Vagina (tissue), 2 donors: Measurements from ENCODE around the gene NDUFB10. TPM values are rescaled to one million over a fixed set of nuclear protein-coding genes. Genes with fewer than 3 reads are reported as not detected.

Experiments
- DNase-seq, 2 donors: peaks; one replicate each; pipeline ENCODE4 v3.0.0-alpha.2; 2017; ENCODE audit errors: extremely low spot score in 2 of 2
- H3K27ac ChIP-seq: fragments of 200-600 bp; sonication (generic); one replicate; pipeline ENCODE4 v1.5.1; 2019
- H3K27me3 ChIP-seq: fragments of 200-600 bp; sonication (generic); one replicate; pipeline ENCODE4 v1.5.1; 2019
- H3K36me3 ChIP-seq, 2 donors: fragments of 200-600 bp; sonication (generic); one replicate each; pipeline ENCODE4 v1.5.1; 2017 to 2019
- H3K4me1 ChIP-seq: fragments of 200-600 bp; sonication (generic); one replicate; pipeline ENCODE4 v1.5.1; 2019
- H3K4me3 ChIP-seq, 2 donors: fragments of 200-600 bp; sonication (generic); 1 replicate in 1 of 2; 2 replicates in 1 of 2; pipeline ENCODE4 v1.5.1; 2016 to 2019
- H3K9me3 ChIP-seq: fragments of 200-600 bp; sonication (generic); one replicate; pipeline ENCODE4 v1.5.1; 2019
- CTCF ChIP-seq, 3 experiments: fragments of 450-650 bp in 2 of 3; fragments of 200-600 bp in 1 of 3; sonication (generic) in 1 of 3; IDR thresholded peaks; one replicate each; pipeline ENCODE4 v1.5.1; 2017 to 2019; ENCODE audit warnings: antibody characterized with exemption in 3 of 3, mild to moderate bottlenecking in 2 of 3, moderate library complexity in 2 of 3
- POLR2A ChIP-seq, 2 donors: fragments of 450-650 bp; IDR thresholded peaks; one replicate each; pipeline ENCODE4 v1.6.1; 2017; ENCODE audit warnings: antibody characterized with exemption in 2 of 2, mild to moderate bottlenecking in 2 of 2, moderate library complexity in 2 of 2
- POLR2AphosphoS5 ChIP-seq, 2 donors: sonication (generic); formaldehyde crosslinking; IDR thresholded peaks; one replicate each; pipeline ENCODE4 v1.9.0; 2017; ENCODE audit warnings: antibody characterized with exemption in 2 of 2, mild to moderate bottlenecking in 2 of 2, low read depth in 1 of 2; ENCODE audit not compliant: insufficient read depth in 1 of 2
- intact Hi-C: fragments of 100-400 bp; cut with DNase I; formaldehyde crosslinking; loops from one replicate; pipeline ENCODE4 v1.15.1; 2023
- total RNA-seq: library from RNA; depleted of rRNA; stranded (reverse); fragments of >200 nt; gene quantifications from one replicate; pipeline ENCODE4 v1.2.3, GENCODE V29; 2016

NDUFB10 gene
- total RNA-seq, 1 donor from 2014 or later = 132 TPM

DNA sequence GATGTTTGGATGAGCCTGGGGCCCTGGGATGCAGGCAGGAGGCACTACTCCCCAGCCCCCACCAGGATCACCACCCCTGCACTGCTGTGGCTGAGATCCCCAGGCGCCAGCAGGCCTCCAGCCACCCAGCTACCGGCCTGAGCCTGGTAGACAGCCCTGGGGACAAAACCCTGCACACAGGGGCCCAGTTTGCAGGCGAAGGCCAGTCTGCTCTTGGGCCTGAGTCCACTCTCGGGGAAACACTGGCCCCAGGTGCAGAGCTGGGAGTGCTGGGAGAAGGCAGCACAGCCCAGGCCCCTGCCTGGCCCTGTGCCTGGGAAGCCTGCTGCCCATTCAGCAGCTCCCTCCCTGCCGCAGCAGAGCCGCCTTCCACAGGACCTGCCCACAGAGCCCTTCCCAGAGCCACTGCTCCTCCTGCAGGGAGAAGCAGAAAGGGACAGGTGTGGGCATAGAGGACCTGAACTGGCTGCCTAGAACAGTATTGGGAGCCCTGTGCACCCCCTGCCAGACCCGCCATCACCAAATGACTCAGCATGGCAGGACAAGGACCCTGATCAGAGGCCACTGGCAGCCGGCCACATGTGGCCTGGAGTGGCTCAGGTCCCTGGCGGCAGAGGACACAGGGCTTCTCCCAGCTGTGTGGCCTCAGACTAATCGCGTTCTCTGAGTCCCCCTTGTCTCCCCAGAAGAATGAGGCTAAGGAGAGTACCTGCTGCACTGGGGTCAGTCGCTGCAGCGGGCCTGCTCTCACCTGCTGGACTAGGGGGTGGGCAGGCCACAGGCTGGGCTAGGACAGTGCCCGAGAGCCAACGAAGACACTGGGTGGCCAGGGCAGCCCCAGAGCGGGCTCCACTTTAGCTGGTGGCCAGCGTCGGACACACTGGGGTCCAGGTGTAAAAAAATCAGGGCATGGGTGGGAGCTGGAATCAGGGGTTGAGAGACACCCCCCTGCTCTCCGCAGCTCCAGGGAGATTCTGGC, 27.0 kb upstream of the NDUFB10 start:
- peaks cover 20% of the 10 kb centered on the region for H3K4me1 ChIP-seq
- H3K4me3 ChIP-seq = no peak overlapping the region
- H3K27ac ChIP-seq = no peak overlapping the region
- H3K9me3 ChIP-seq = no peaks in the 10 kb centered on the region
- intact Hi-C loops = no loop called here
- no peaks in the 10 kb centered on the region for H3K36me3 ChIP-seq
- DNase-seq = no peak
- H3K27me3 ChIP-seq = no peaks in the 10 kb centered on the region
- TF ChIP-seq CTCF (IDR thresholded peaks at IDR 0.05) (no peak), POLR2A (IDR thresholded peaks at IDR 0.05) (no peak), POLR2AphosphoS5 (IDR thresholded peaks at IDR 0.05; ENCODE audit: insufficient read depth in 1 of 2, low read depth in 1 of 2) (no peak)

- intact Hi-C loops = no loop called here
- H3K4me3 ChIP-seq = no peak overlapping the region
- no peaks in the 10 kb centered on the region for H3K27me3 ChIP-seq
- H3K27ac ChIP-seq = no peak overlapping the region
- no peaks in the 10 kb centered on the region for H3K9me3 ChIP-seq
- no peak for DNase-seq
- H3K36me3 ChIP-seq = peaks cover 0 to 5% of the 10 kb centered on the region in 2 donors
- H3K4me1 ChIP-seq = peaks cover 20% of the 10 kb centered on the region
- TF ChIP-seq POLR2A (IDR thresholded peaks at IDR 0.05) = no peak
- no peak for TF ChIP-seq CTCF (IDR thresholded peaks at IDR 0.05)
- TF ChIP-seq POLR2AphosphoS5 (IDR thresholded peaks at IDR 0.05; ENCODE audit: insufficient read depth in 1 of 2, low read depth in 1 of 2) = no peak
Measured at GRCh38 chr16:1933097-1933661, 26.2 kb upstream of the NDUFB10 start.

DNA sequence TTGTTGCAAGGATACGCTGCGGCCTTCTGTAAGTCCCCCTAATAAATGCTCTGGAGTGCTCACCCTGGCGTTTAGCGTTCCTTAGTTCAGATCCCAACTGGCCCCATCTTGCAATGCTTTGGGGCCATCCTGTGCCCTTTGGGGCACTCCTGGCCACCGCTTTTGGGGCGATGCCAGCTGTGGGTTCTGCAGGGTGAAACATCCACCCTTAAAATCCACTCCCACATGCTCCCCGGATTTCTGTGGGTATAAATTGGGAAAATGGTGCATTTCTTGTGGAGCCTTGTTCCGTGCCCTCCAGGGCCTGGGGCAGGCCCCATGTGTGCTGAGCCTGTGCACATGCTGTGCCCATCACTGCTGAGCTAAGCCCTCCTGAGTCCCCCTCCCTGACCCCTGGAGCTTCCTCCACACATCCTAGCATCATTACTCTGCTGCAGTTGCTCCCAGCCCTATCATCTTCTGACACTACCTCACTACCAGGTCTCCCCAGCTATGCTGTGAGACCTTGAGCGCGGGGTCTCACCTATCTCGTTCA, 22.3 kb upstream of the NDUFB10 start:
- intact Hi-C loops = no loop called here
- DNase-seq = no peak

GRCh38 chr16:1938316-1938715, 21.0 kb upstream of the NDUFB10 start:
- Histone ChIP-seq H3K36me3 (peaks cover 0 to 31% of the 10 kb centered on the region in 2 donors), H3K9me3 (no peaks in the 10 kb centered on the region), H3K27ac (no peak overlapping the region), H3K27me3 (no peaks in the 10 kb centered on the region), H3K4me3 (no peak overlapping the region), H3K4me1 (peaks cover 23% of the 10 kb centered on the region)
- no peak for DNase-seq
- TF ChIP-seq CTCF (IDR thresholded peaks at IDR 0.05) (no peak), POLR2A (IDR thresholded peaks at IDR 0.05) (no peak), POLR2AphosphoS5 (IDR thresholded peaks at IDR 0.05; ENCODE audit: insufficient read depth in 1 of 2, low read depth in 1 of 2) (no peak)
- intact Hi-C loops = no loop called here

More for the DNA sequence above, 22.3 kb upstream of the NDUFB10 start:
- Histone ChIP-seq H3K27ac (no peak overlapping the region), H3K36me3 (peaks cover 0 to 31% of the 10 kb centered on the region in 2 donors), H3K27me3 (no peaks in the 10 kb centered on the region), H3K4me1 (peaks cover 15% of the 10 kb centered on the region), H3K4me3 (no peak overlapping the region), H3K9me3 (no peaks in the 10 kb centered on the region)
- TF ChIP-seq POLR2A (IDR thresholded peaks at IDR 0.05) (no peak), CTCF (IDR thresholded peaks at IDR 0.05) (no peak), POLR2AphosphoS5 (IDR thresholded peaks at IDR 0.05; ENCODE audit: insufficient read depth in 1 of 2, low read depth in 1 of 2) (no peak)
